ENCODE data around the gene CYP4F22. TPM values are rescaled to one million over a fixed set of nuclear protein-coding genes. Genes with fewer than 3 reads are reported as not detected.
A peak's percentile ranks its signal among the peaks of the same experiment; 100 is the strongest.

The CYP4F22 gene
- total RNA-seq, 2 experiments from 2014 or later: not detected

GRCh38 chr19:15466851-15467733 is 41.2 kb upstream of the CYP4F22 start:
- ChIA-PET CTCF (ENCODE audit: unreplicated experiment) (no interaction called here), POLR2A (interaction anchor here (0.5 to 0.7 kb wide), 5 partner anchors 12 to 729 kb away, joined by 3 to 7 read pairs (median 4); no protein-coding TSS in a partner anchor)
- Histone ChIP-seq H3K4me1 (ENCODE audit: insufficient read depth, low read length, poor library complexity, severe bottlenecking) (peaks cover 33% of the 10 kb centered on the region), H3K9me2 (ENCODE audit: insufficient read depth, low read length) (no peaks in the 10 kb centered on the region), H3K9me3 (ENCODE audit: low read length) (no peaks in the 10 kb centered on the region), H3K79me2 (ENCODE audit: insufficient read depth, low read depth, low read length) (peaks cover 12% of the 10 kb centered on the region; the same call in 1 of the 2 replicates), H3K36me3 (ENCODE audit: insufficient read depth, low read length) (no peaks in the 10 kb centered on the region), H2AFZ (ENCODE audit: low read length) (peak overlapping the region; percentile 46; the same call in 1 of the 2 replicates), H3K4me3 (ENCODE audit: low read depth, low read length, poor library complexity, severe bottlenecking) (peak overlapping the region; percentile 5), H4K20me1 (ENCODE audit: insufficient read depth, low read length) (no peaks in the 10 kb centered on the region), H3K4me2 (ENCODE audit: low read length) (peak overlapping the region; percentile 56), H3K27ac (ENCODE audit: low read depth, low read length, poor library complexity, severe bottlenecking) (peak overlapping the region; percentile 56)
- peak; percentile 55 for DNase-seq (ENCODE audit: low spot score)
- no TSS peak for BruUV-seq (replicated peaks)
- intact Hi-C loops (cut with micrococcal nuclease; ENCODE audit: unreplicated experiment): loop anchor here (10.0 kb wide), 1 partner anchor 88 kb away; no protein-coding TSS in a partner anchor
- TF ChIP-seq CTCF (conservative IDR thresholded peaks at IDR 0.05; ENCODE audit: low read length): no peak
- TF ChIP-seq EZH2phosphoT487 (IDR thresholded peaks at IDR 0.05; ENCODE audit: borderline replicate concordance, low read depth, low read length): no peak

- no peaks in the 10 kb centered on the region for H3K36me3 ChIP-seq (ENCODE audit: insufficient read depth, low read length)
- no peak for DNase-seq (ENCODE audit: low spot score)
- H3K79me2 ChIP-seq (ENCODE audit: insufficient read depth, low read depth, low read length): peaks cover 8% of the 10 kb centered on the region; the same call in 1 of the 2 replicates
- no peak overlapping the region for H3K4me3 ChIP-seq (ENCODE audit: low read depth, low read length, poor library complexity, severe bottlenecking)
- intact Hi-C loops (cut with micrococcal nuclease; ENCODE audit: unreplicated experiment): loop anchor here (10.0 kb wide), 1 partner anchor 87 kb away; no protein-coding TSS in a partner anchor
- no peak overlapping the region for H3K4me2 ChIP-seq (ENCODE audit: low read length)
- H2AFZ ChIP-seq (ENCODE audit: low read length): no peak overlapping the region
- H3K27ac ChIP-seq (ENCODE audit: low read depth, low read length, poor library complexity, severe bottlenecking): no peak overlapping the region
- no peaks in the 10 kb centered on the region for H4K20me1 ChIP-seq (ENCODE audit: insufficient read depth, low read length)
- ChIA-PET POLR2A (interaction anchor here (0.6 to 0.7 kb wide), 3 partner anchors 13 to 173 kb away, joined by 3 to 4 read pairs (median 4); no protein-coding TSS in a partner anchor), CTCF (ENCODE audit: unreplicated experiment) (interaction anchor here (0.6 kb wide), 1 partner anchor 150 kb away, joined by 4 read pairs; no protein-coding TSS in a partner anchor)
- BruUV-seq (replicated peaks): no TSS peak
- no peaks in the 10 kb centered on the region for H3K9me2 ChIP-seq (ENCODE audit: insufficient read depth, low read length)
- no peaks in the 10 kb centered on the region for H3K9me3 ChIP-seq (ENCODE audit: low read length)
- TF ChIP-seq EZH2phosphoT487 (IDR thresholded peaks at IDR 0.05; ENCODE audit: borderline replicate concordance, low read depth, low read length): no peak
- no peak for TF ChIP-seq CTCF (conservative IDR thresholded peaks at IDR 0.05; ENCODE audit: low read length)
- H3K4me1 ChIP-seq (ENCODE audit: insufficient read depth, low read length, poor library complexity, severe bottlenecking): peaks cover 32% of the 10 kb centered on the region
Observed at GRCh38 chr19:15467734-15468214, 40.6 kb upstream of the CYP4F22 start.
